ENCODE measurements around the gene OR13C8.
"Not testable (repeated sequence)": the region's sequence is repeated elsewhere in the genome, so short reads cannot be mapped to it uniquely, and the experiment has no call there.

Gene OR13C8

GRCh38 chr9:104568868-104569267 is at the start of gene OR13C8:
Gene OR13C8 (plus strand): TSS chr9:104569168. CDS start chr9:104569168, 0 bp downstream.
- DNase-seq (ENCODE audit: low spot score), result no peak

GRCh38 chr9:104520241-104520640 is 48.7 kb upstream of the OR13C8 start:
- DNase-seq (ENCODE audit: low spot score), result not testable (repeated sequence)

GRCh38 chr9:104527109-104527508 is 41.9 kb upstream of the OR13C8 start, which contains the start of gene OR13C4:
Gene OR13C4 (minus strand): TSS chr9:104527209. CDS start chr9:104527209, 0 bp downstream.
- no peak for DNase-seq (ENCODE audit: low spot score)

- DNase-seq (ENCODE audit: low spot score), result no peak
Observed at GRCh38 chr9:104536756-104537155, 32.2 kb upstream of the OR13C8 start, which contains the start of gene OR13C3. Gene OR13C3 (minus strand): TSS chr9:104536856. CDS start chr9:104536723, 133 bp downstream.

GRCh38 chr9:104539275-104539674 is 29.7 kb upstream of the OR13C8 start:
- DNase-seq (ENCODE audit: low spot score), result no peak

- DNase-seq (ENCODE audit: low spot score), result no peak
Observed at GRCh38 chr9:104544644-104545043, 24.3 kb upstream of the OR13C8 start.

GRCh38 chr9:104553261-104553660 is 15.7 kb upstream of the OR13C8 start:
- no peak for DNase-seq (ENCODE audit: low spot score)

GRCh38 chr9:104555521-104555920 is 13.4 kb upstream of the OR13C8 start:
- no peak for DNase-seq (ENCODE audit: low spot score)

GRCh38 chr9:104556830-104557634 is 11.9 kb upstream of the OR13C8 start:
- no peak for DNase-seq (ENCODE audit: low spot score)

GRCh38 chr9:104564358-104564757 is 4.6 kb upstream of the OR13C8 start:
- DNase-seq (ENCODE audit: low spot score), result no peak

GRCh38 chr9:104572612-104573011 is 3.6 kb downstream of the OR13C8 start:
- DNase-seq (ENCODE audit: low spot score), result no peak

- DNase-seq (ENCODE audit: low spot score), result no peak
Observed at GRCh38 chr9:104575456-104575855, 6.5 kb downstream of the OR13C8 start.

- DNase-seq (ENCODE audit: low spot score), result no peak
Observed at GRCh38 chr9:104577263-104577662, 8.3 kb downstream of the OR13C8 start.

- DNase-seq (ENCODE audit: low spot score), result no peak
Observed at GRCh38 chr9:104580562-104580961, 11.6 kb downstream of the OR13C8 start.

- no peak for DNase-seq (ENCODE audit: low spot score)
Observed at GRCh38 chr9:104586496-104587180, 17.7 kb downstream of the OR13C8 start.

GRCh38 chr9:104589626-104590025 is 20.7 kb downstream of the OR13C8 start:
- no peak for DNase-seq (ENCODE audit: low spot score)

- not testable (repeated sequence) for DNase-seq (ENCODE audit: low spot score)
Observed at GRCh38 chr9:104598749-104599148, 29.8 kb downstream of the OR13C8 start.

- not testable (repeated sequence) for DNase-seq (ENCODE audit: low spot score)
Observed at GRCh38 chr9:104599313-104599712, 30.3 kb downstream of the OR13C8 start, which contains the start of gene OR13C5. Gene OR13C5 (minus strand): TSS chr9:104599413. CDS start chr9:104599413, 0 bp downstream.

- no peak for DNase-seq (ENCODE audit: low spot score)
Observed at GRCh38 chr9:104604801-104605200, 35.8 kb downstream of the OR13C8 start.

- not testable (repeated sequence) for DNase-seq (ENCODE audit: low spot score)
Observed at GRCh38 chr9:104605527-104605926, 36.6 kb downstream of the OR13C8 start, which contains the start of gene OR13C2. Gene OR13C2 (minus strand): TSS chr9:104605627. CDS start chr9:104605627, 0 bp downstream.

- no peak for DNase-seq (ENCODE audit: low spot score)
Observed at GRCh38 chr9:104606152-104606551, 37.2 kb downstream of the OR13C8 start.

GRCh38 chr9:104608336-104608735 is 39.4 kb downstream of the OR13C8 start:
- DNase-seq (ENCODE audit: low spot score), result no peak

GRCh38 chr9:104611213-104611612 is 42.2 kb downstream of the OR13C8 start:
- DNase-seq (ENCODE audit: low spot score), result no peak

Measured in CD4-positive, alpha-beta T cell treated with Interleukin-6 at 100 ng/mL for 8 hours (primary cell).